Measurements from ENCODE around the gene RAB17.

GRCh38 chr2:237616373-237616733, 25.8 kb upstream of the RAB17 start:
- TF ChIP-seq ZZZ3 (IDR thresholded peaks at IDR 0.05; ENCODE audit: control insufficient read depth, insufficient read length, low read depth): no peak
- TF ChIP-seq ATF3 (IDR thresholded peaks at IDR 0.05; ENCODE audit: borderline replicate concordance, extremely low read depth, low read depth, low read length): no peak
- no peak for TF ChIP-seq POLR2AphosphoS5 (IDR thresholded peaks at IDR 0.05; ENCODE audit: low read length)
- TF ChIP-seq CTCF (IDR thresholded peaks at IDR 0.05 in 2 of 3, conservative IDR thresholded peaks at IDR 0.05 in 1 of 3; ENCODE audit: control insufficient read depth in 2 of 3, extremely low read depth in 1 of 3, insufficient read depth in 1 of 3, low read depth in 3 of 3, low read length in 3 of 3): no peak
- no peak for TF ChIP-seq CBX3 (IDR thresholded peaks at IDR 0.05; ENCODE audit: borderline replicate concordance, low read depth)
- TF ChIP-seq FOXK2 (IDR thresholded peaks at IDR 0.05): no peak
- no peak for TF ChIP-seq TAF1 (IDR thresholded peaks at IDR 0.05; ENCODE audit: borderline replicate concordance, low read depth, low read length)
- TF ChIP-seq HDAC2 (IDR thresholded peaks at IDR 0.05): no peak
- no peak for TF ChIP-seq REST (IDR thresholded peaks at IDR 0.05; ENCODE audit: low read depth, low read length)
- TF ChIP-seq EZH2 (IDR thresholded peaks at IDR 0.05; ENCODE audit: borderline replicate concordance, control insufficient read depth, low read depth, low read length): no peak
- TF ChIP-seq FOXM1 (IDR thresholded peaks at IDR 0.05; ENCODE audit: low read depth, low read length): no peak
- TF ChIP-seq HDAC6 (IDR thresholded peaks at IDR 0.05; ENCODE audit: unreplicated experiment): no peak
- no peak for TF ChIP-seq SPI1 (IDR thresholded peaks at IDR 0.05; ENCODE audit: borderline replicate concordance, insufficient read depth, low read depth, low read length)
- TF ChIP-seq ZNF687 (IDR thresholded peaks at IDR 0.05): no peak

Data from GM12878 (cell line).